ENCODE results near the gene GPR108.

Gene GPR108

GRCh38 chr19:6753178-6754031 lies 16.0 kb upstream of the GPR108 start:
- no peak for TF ChIP-seq CTCF (IDR thresholded peaks at IDR 0.05)

- TF ChIP-seq CTCF (IDR thresholded peaks at IDR 0.05): no peak
These were observed 15.1 kb upstream of the GPR108 start for GRCh38 chr19:6752256-6753177.

GRCh38 chr19:6751189-6751588 lies 13.8 kb upstream of the GPR108 start:
- TF ChIP-seq CTCF (IDR thresholded peaks at IDR 0.05): no peak

- TF ChIP-seq CTCF (IDR thresholded peaks at IDR 0.05): no peak
These were observed 12.7 kb upstream of the GPR108 start for GRCh38 chr19:6750062-6750461.

- TF ChIP-seq CTCF (IDR thresholded peaks at IDR 0.05): no peak
These were observed 8.6 kb upstream of the GPR108 start for GRCh38 chr19:6745965-6746364.

- TF ChIP-seq CTCF (IDR thresholded peaks at IDR 0.05): no peak
These were observed 7.3 kb upstream of the GPR108 start for GRCh38 chr19:6744381-6745301.
